ENCODE measurements around the gene FUT9. TPM values are rescaled to one million over a fixed set of nuclear protein-coding genes. Genes with fewer than 3 reads are reported as not detected.
"Not testable (repeated sequence)": the region's sequence is repeated elsewhere in the genome, so short reads cannot be mapped to it uniquely, and the experiment has no call there.

FUT9 gene
- total RNA-seq, 8 experiments from 2014 or later, result 0.03 to 14.1 (median 9.5) TPM

GRCh38 chr6:96212066-96212465, 196.3 kb downstream of the FUT9 start:
- in situ Hi-C loops (cut with MboI; ENCODE audit: low pct_unique_long_range_greater_than_20kb in 2 of 9, low sequenced_read_pairs in 9 of 9, unreplicated experiment in 9 of 9), result no loop called here
- Histone ChIP-seq H3K4me1 (replicated peaks in 1 of 2) (no peaks in the 10 kb centered on the region), H3K27ac (no peak overlapping the region), H3K4me3 (no peak overlapping the region)
- no peak for ATAC-seq (replicated peaks in 6 of 8)

- no peak for ATAC-seq (replicated peaks in 6 of 8)
- in situ Hi-C loops (cut with MboI; ENCODE audit: low pct_unique_long_range_greater_than_20kb in 2 of 9, low sequenced_read_pairs in 9 of 9, unreplicated experiment in 9 of 9), result no loop called here
- no peaks in the 10 kb centered on the region for H3K4me1 ChIP-seq (replicated peaks in 1 of 2)
- no peak overlapping the region for H3K27ac ChIP-seq
- H3K4me3 ChIP-seq, result no peak overlapping the region
- 0 to 92% (median 79%) methylated on average over 1 to 3 of the region's 3 CpGs; no CpG with 5 or more reads in 3 of the 10 experiments for WGBS, 10 experiments
Measured at GRCh38 chr6:96213784-96214183, 198.0 kb downstream of the FUT9 start.

GRCh38 chr6:96223695-96224094, 207.9 kb downstream of the FUT9 start:
- WGBS, 10 experiments, result 0 to 50% (median 0%) methylated on average over 1 of the region's 1 CpG; no CpG with 5 or more reads in 3 of the 10 experiments
- in situ Hi-C loops (cut with MboI; ENCODE audit: low pct_unique_long_range_greater_than_20kb in 2 of 9, low sequenced_read_pairs in 9 of 9, unreplicated experiment in 9 of 9), result no loop called here
- ATAC-seq (replicated peaks in 6 of 8), result no peak
- H3K4me1 ChIP-seq (replicated peaks in 1 of 2), result no peaks in the 10 kb centered on the region
- H3K4me3 ChIP-seq, result no peak overlapping the region
- H3K27ac ChIP-seq, result no peak overlapping the region

GRCh38 chr6:96227135-96227534, 211.4 kb downstream of the FUT9 start:
- H3K27ac ChIP-seq, result no peak overlapping the region
- no peaks in the 10 kb centered on the region for H3K4me1 ChIP-seq (replicated peaks in 1 of 2)
- in situ Hi-C loops (cut with MboI; ENCODE audit: low pct_unique_long_range_greater_than_20kb in 2 of 9, low sequenced_read_pairs in 9 of 9, unreplicated experiment in 9 of 9), result no loop called here
- H3K4me3 ChIP-seq, result no peak overlapping the region
- 34 to 90% (median 67%) methylated on average over 1 to 2 of the region's 2 CpGs; no CpG with 5 or more reads in 3 of the 10 experiments for whole genome bisulfite sequencing, 10 experiments
- no peak for ATAC-seq (replicated peaks in 6 of 8)

GRCh38 chr6:96234444-96234843, 218.7 kb downstream of the FUT9 start:
- 0 to 100% (median 67%) methylated on average over 1 to 2 of the region's 2 CpGs; no CpG with 5 or more reads in 2 of the 10 experiments for WGBS, 10 experiments
- H3K4me1 ChIP-seq (replicated peaks in 1 of 2), result no peaks in the 10 kb centered on the region
- no peak overlapping the region for H3K27ac ChIP-seq
- H3K4me3 ChIP-seq, result no peak overlapping the region
- in situ Hi-C loops (cut with MboI; ENCODE audit: low pct_unique_long_range_greater_than_20kb in 2 of 9, low sequenced_read_pairs in 9 of 9, unreplicated experiment in 9 of 9), result no loop called here
- peak in 3 of 8 experiments; percentile 32 to 67 (median 35) for ATAC-seq (replicated peaks in 6 of 8)

- 10 to 96% (median 78%) methylated on average over 2 to 5 of the region's 5 CpGs for WGBS, 10 experiments
- Histone ChIP-seq H3K4me3 (no peak overlapping the region), H3K4me1 (replicated peaks in 1 of 2) (no peaks in the 10 kb centered on the region), H3K27ac (no peak overlapping the region)
- in situ Hi-C loops (cut with MboI; ENCODE audit: low pct_unique_long_range_greater_than_20kb in 2 of 9, low sequenced_read_pairs in 9 of 9, unreplicated experiment in 9 of 9), result no loop called here
- ATAC-seq (replicated peaks in 6 of 8), result no peak
Measured at GRCh38 chr6:96235927-96236326, 220.2 kb downstream of the FUT9 start.

GRCh38 chr6:96236471-96236870, 220.7 kb downstream of the FUT9 start:
- Histone ChIP-seq H3K4me1 (replicated peaks in 1 of 2) (no peaks in the 10 kb centered on the region), H3K4me3 (no peak overlapping the region), H3K27ac (no peak overlapping the region)
- in situ Hi-C loops (cut with MboI; ENCODE audit: low pct_unique_long_range_greater_than_20kb in 2 of 9, low sequenced_read_pairs in 9 of 9, unreplicated experiment in 9 of 9), result no loop called here
- WGBS, 10 experiments, result 0 to 100% (median 65%) methylated on average over 1 to 3 of the region's 3 CpGs; no CpG with 5 or more reads in 1 of the 10 experiments
- no peak for ATAC-seq (replicated peaks in 6 of 8)

GRCh38 chr6:96237638-96238347, 222.0 kb downstream of the FUT9 start:
- Histone ChIP-seq H3K27ac (no peak overlapping the region), H3K4me3 (no peak overlapping the region), H3K4me1 (replicated peaks in 1 of 2) (no peaks in the 10 kb centered on the region)
- no peak for ATAC-seq (replicated peaks in 6 of 8)
- 0 to 83% (median 50%) methylated on average over 1 to 2 of the region's 3 CpGs; no CpG with 5 or more reads in 2 of the 10 experiments for WGBS, 10 experiments
- in situ Hi-C loops (cut with MboI; ENCODE audit: low pct_unique_long_range_greater_than_20kb in 2 of 9, low sequenced_read_pairs in 9 of 9, unreplicated experiment in 9 of 9), result no loop called here

GRCh38 chr6:96246563-96246962, 230.8 kb downstream of the FUT9 start:
- in situ Hi-C loops (cut with MboI; ENCODE audit: low pct_unique_long_range_greater_than_20kb in 2 of 9, low sequenced_read_pairs in 9 of 9, unreplicated experiment in 9 of 9), result no loop called here
- ATAC-seq (replicated peaks in 6 of 8), result peak in 1 of 8 experiments; percentile 55
- Histone ChIP-seq H3K27ac (no peak overlapping the region), H3K4me3 (no peak overlapping the region), H3K4me1 (replicated peaks in 1 of 2) (no peaks in the 10 kb centered on the region)
- 21 to 100% (median 86%) methylated on average over 1 to 2 of the region's 2 CpGs; no CpG with 5 or more reads in 1 of the 10 experiments for WGBS, 10 experiments

GRCh38 chr6:96249755-96250154, 234.0 kb downstream of the FUT9 start:
- 0 to 100% (median 40%) methylated on average over 1 of the region's 1 CpG; no CpG with 5 or more reads in 4 of the 10 experiments for WGBS, 10 experiments

GRCh38 chr6:96257751-96258150, 242.0 kb downstream of the FUT9 start:
- no peak overlapping the region for H3K27ac ChIP-seq

More at GRCh38 chr6:96249755-96250154, 234.0 kb downstream of the FUT9 start:
- ATAC-seq (replicated peaks in 6 of 8), result peak in 1 of 8 experiments; percentile 55
- no peak overlapping the region for H3K4me3 ChIP-seq
- no peaks in the 10 kb centered on the region for H3K4me1 ChIP-seq (replicated peaks in 1 of 2)
- in situ Hi-C loops (cut with MboI; ENCODE audit: low pct_unique_long_range_greater_than_20kb in 2 of 9, low sequenced_read_pairs in 9 of 9, unreplicated experiment in 9 of 9), result no loop called here
- H3K27ac ChIP-seq, result no peak overlapping the region

GRCh38 chr6:96260787-96261430, 245.1 kb downstream of the FUT9 start:
- ATAC-seq (replicated peaks in 6 of 8); H3K4me3 ChIP-seq; H3K27ac ChIP-seq; H3K4me1 ChIP-seq (replicated peaks in 1 of 2); in situ Hi-C loops (cut with MboI; ENCODE audit: low pct_unique_long_range_greater_than_20kb in 2 of 9, low sequenced_read_pairs in 9 of 9, unreplicated experiment in 9 of 9): not testable (repeated sequence)
- no CpG with 5 or more reads among the region's 37 CpGs for WGBS, 10 experiments

More at GRCh38 chr6:96257751-96258150, 242.0 kb downstream of the FUT9 start:
- in situ Hi-C loops (cut with MboI; ENCODE audit: low pct_unique_long_range_greater_than_20kb in 2 of 9, low sequenced_read_pairs in 9 of 9, unreplicated experiment in 9 of 9), result no loop called here
- no peak for ATAC-seq (replicated peaks in 6 of 8)
- H3K4me3 ChIP-seq, result no peak overlapping the region
- no peaks in the 10 kb centered on the region for H3K4me1 ChIP-seq (replicated peaks in 1 of 2)
- 0 to 100% (median 86%) methylated on average over 1 of the region's 1 CpG for WGBS, 10 experiments
